Right lobe of liver (tissue), 4 donors: Measurements from ENCODE around the gene PLXNA1.

Experiments used
- CTCF ChIP-seq, 4 donors: fragments of 200-600 bp in 3 of 4; fragments of 450-650 bp in 1 of 4; IDR thresholded peaks; one replicate each; pipeline versions ENCODE4 v1.5.1 to v1.8.0; 2016 to 2022; ENCODE audit warnings: antibody characterized with exemption in 4 of 4, mild to moderate bottlenecking in 2 of 4
- POLR2A ChIP-seq: fragments of 450-650 bp; IDR thresholded peaks from one replicate; pipeline ENCODE4 v1.6.1; 2017; ENCODE audit warnings: antibody characterized with exemption, mild to moderate bottlenecking
- donor health status: DM: no; HTN: no; CAD: no.
- donor health status: DM: no; HTN: no; CAD: no.
- donor health status: DM: no; HTN: yes; CAD: no.

- TF ChIP-seq CTCF (IDR thresholded peaks at IDR 0.05) (no peak), POLR2A (no peak)
Observed at GRCh38 chr3:126946405-126946804, 36.5 kb upstream of the PLXNA1 start.
